ENCODE data around the gene KCNG2.

KCNG2 gene

DNA sequence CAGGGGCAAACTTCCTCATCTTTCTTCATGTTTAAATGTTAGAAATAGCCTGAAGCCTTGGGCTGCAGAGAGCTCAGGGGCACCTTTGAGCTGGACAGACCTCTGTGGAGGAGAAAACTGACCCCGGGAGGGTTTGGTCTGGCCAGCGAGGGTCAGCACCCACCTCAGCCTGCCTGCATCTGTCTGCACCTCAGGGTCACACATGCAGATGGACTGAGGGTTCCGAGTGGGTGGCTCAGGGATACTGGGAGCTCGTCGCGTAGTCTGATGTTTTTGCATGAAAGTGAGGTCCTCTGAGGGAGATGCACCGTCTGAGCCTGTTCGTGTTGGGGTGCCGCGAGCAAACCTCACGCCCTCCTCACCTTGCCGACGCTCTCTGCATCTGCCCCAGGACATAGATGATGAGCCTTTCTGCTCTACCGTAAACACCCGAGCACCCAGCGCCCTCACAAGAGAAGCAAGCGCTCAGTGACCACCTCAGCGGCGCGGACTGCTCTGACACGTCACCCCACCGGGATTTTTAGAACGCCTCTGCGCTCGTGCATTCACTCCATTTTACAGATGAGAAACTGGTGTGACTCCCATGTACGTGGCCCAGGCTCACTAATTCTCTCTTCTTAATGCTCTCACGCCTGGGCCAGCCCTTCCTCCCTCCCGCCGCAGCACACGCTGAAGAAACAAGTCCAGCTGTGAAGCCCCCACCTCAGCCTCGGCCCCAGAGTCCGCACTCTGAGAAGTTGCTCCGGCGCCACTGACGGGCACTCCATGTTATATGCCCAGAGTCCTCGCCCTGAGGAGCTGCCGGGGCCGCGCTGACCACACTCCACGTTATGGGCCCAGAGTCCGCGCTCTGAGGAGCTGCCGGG lies 9.5 kb downstream of the KCNG2 start:
- Histone ChIP-seq H3K27ac (ENCODE audit: low read depth in 2 of 2, low read length in 2 of 2) (no peak overlapping the region), H3K9ac (ENCODE audit: low read depth in 1 of 2, low read length in 2 of 2) (no peak overlapping the region), H3K4me3 (ENCODE audit: low read length in 2 of 2) (no peak overlapping the region), H3K9me3 (ENCODE audit: control insufficient read depth in 2 of 2, low read length in 2 of 2) (no peaks in the 10 kb centered on the region), H3K4me1 (ENCODE audit: control insufficient read depth in 2 of 2, insufficient read depth in 2 of 2, low read length in 2 of 2) (no peaks in the 10 kb centered on the region), H3K27me3 (ENCODE audit: control insufficient read depth in 2 of 2, insufficient read depth in 2 of 2, low read length in 2 of 2) (no peaks in the 10 kb centered on the region), H3K36me3 (ENCODE audit: control insufficient read depth in 2 of 2, insufficient read depth in 2 of 2, low read length in 2 of 2) (no peaks in the 10 kb centered on the region)

DNA sequence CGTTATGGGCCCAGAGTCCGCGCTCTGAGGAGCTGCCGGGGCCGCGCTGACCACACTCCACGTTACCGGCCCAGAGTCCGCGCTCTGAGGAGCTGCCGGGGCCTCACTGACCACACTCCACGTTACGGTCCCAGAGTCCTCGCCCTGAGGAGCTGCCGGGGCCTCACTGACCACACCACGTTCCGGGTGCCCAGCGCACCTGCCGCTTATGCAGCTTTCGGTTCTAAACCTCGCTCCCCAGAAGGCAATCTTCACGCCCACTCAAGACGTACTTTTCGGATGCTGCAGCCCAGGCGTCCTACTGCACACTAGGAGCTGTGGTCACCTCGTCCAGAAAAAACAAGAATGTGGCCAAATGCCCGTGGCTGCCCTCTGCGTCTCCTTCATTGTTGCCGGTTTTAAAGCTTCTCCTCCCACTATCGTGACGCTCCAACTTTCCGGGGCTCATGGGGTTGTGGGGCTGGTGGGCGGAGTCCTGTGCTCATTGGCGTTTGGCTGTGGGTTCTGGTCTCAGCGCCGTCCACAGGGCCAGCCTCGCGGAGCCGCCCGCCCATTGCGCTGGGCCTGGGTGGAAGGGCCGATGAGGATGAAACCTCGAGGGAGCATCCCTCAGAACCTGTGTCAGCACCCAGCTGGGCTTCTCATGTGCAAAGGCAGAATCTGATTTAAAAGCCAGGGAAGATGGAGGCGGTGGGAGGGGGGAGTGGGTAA lies 11.9 kb downstream of the KCNG2 start:
- H3K36me3 ChIP-seq (ENCODE audit: control insufficient read depth in 2 of 2, insufficient read depth in 2 of 2, low read length in 2 of 2) = no peaks in the 10 kb centered on the region
- no peaks in the 10 kb centered on the region for H3K4me1 ChIP-seq (ENCODE audit: control insufficient read depth in 2 of 2, insufficient read depth in 2 of 2, low read length in 2 of 2)
- no peak overlapping the region for H3K9ac ChIP-seq (ENCODE audit: low read depth in 1 of 2, low read length in 2 of 2)
- H3K9me3 ChIP-seq (ENCODE audit: control insufficient read depth in 2 of 2, low read length in 2 of 2) = no peaks in the 10 kb centered on the region
- no peaks in the 10 kb centered on the region for H3K27me3 ChIP-seq (ENCODE audit: control insufficient read depth in 2 of 2, insufficient read depth in 2 of 2, low read length in 2 of 2)
- H3K27ac ChIP-seq (ENCODE audit: low read depth in 2 of 2, low read length in 2 of 2) = no peak overlapping the region
- H3K4me3 ChIP-seq (ENCODE audit: low read length in 2 of 2) = no peak overlapping the region

GRCh38 chr18:79812052-79812451 lies 14.3 kb downstream of the KCNG2 start:
- H3K4me1 ChIP-seq (ENCODE audit: control insufficient read depth in 2 of 2, insufficient read depth in 2 of 2, low read length in 2 of 2) = no peaks in the 10 kb centered on the region
- no peaks in the 10 kb centered on the region for H3K9me3 ChIP-seq (ENCODE audit: control insufficient read depth in 2 of 2, low read length in 2 of 2)
- no peak overlapping the region for H3K9ac ChIP-seq (ENCODE audit: low read depth in 1 of 2, low read length in 2 of 2)
- H3K36me3 ChIP-seq (ENCODE audit: control insufficient read depth in 2 of 2, insufficient read depth in 2 of 2, low read length in 2 of 2) = no peaks in the 10 kb centered on the region
- no peak overlapping the region for H3K4me3 ChIP-seq (ENCODE audit: low read length in 2 of 2)
- no peaks in the 10 kb centered on the region for H3K27me3 ChIP-seq (ENCODE audit: control insufficient read depth in 2 of 2, insufficient read depth in 2 of 2, low read length in 2 of 2)
- no peak overlapping the region for H3K27ac ChIP-seq (ENCODE audit: low read depth in 2 of 2, low read length in 2 of 2)

- Histone ChIP-seq H3K9me3 (ENCODE audit: control insufficient read depth in 2 of 2, low read length in 2 of 2) (no peaks in the 10 kb centered on the region), H3K27me3 (ENCODE audit: control insufficient read depth in 2 of 2, insufficient read depth in 2 of 2, low read length in 2 of 2) (no peaks in the 10 kb centered on the region), H3K4me1 (ENCODE audit: control insufficient read depth in 2 of 2, insufficient read depth in 2 of 2, low read length in 2 of 2) (no peaks in the 10 kb centered on the region), H3K27ac (ENCODE audit: low read depth in 2 of 2, low read length in 2 of 2) (no peak overlapping the region), H3K36me3 (ENCODE audit: control insufficient read depth in 2 of 2, insufficient read depth in 2 of 2, low read length in 2 of 2) (no peaks in the 10 kb centered on the region), H3K9ac (ENCODE audit: low read depth in 1 of 2, low read length in 2 of 2) (no peak overlapping the region), H3K4me3 (ENCODE audit: low read length in 2 of 2) (no peak overlapping the region)
These were observed 16.6 kb downstream of the KCNG2 start for GRCh38 chr18:79814373-79814772.

GRCh38 chr18:79815657-79816056 lies 17.9 kb downstream of the KCNG2 start:
- Histone ChIP-seq H3K4me1 (ENCODE audit: control insufficient read depth in 2 of 2, insufficient read depth in 2 of 2, low read length in 2 of 2) (no peaks in the 10 kb centered on the region), H3K9ac (ENCODE audit: low read depth in 1 of 2, low read length in 2 of 2) (no peak overlapping the region), H3K9me3 (ENCODE audit: control insufficient read depth in 2 of 2, low read length in 2 of 2) (no peaks in the 10 kb centered on the region), H3K4me3 (ENCODE audit: low read length in 2 of 2) (no peak overlapping the region), H3K36me3 (ENCODE audit: control insufficient read depth in 2 of 2, insufficient read depth in 2 of 2, low read length in 2 of 2) (no peaks in the 10 kb centered on the region), H3K27ac (ENCODE audit: low read depth in 2 of 2, low read length in 2 of 2) (no peak overlapping the region), H3K27me3 (ENCODE audit: control insufficient read depth in 2 of 2, insufficient read depth in 2 of 2, low read length in 2 of 2) (no peaks in the 10 kb centered on the region)

- Histone ChIP-seq H3K27me3 (ENCODE audit: control insufficient read depth in 2 of 2, insufficient read depth in 2 of 2, low read length in 2 of 2) (no peaks in the 10 kb centered on the region), H3K9me3 (ENCODE audit: control insufficient read depth in 2 of 2, low read length in 2 of 2) (no peaks in the 10 kb centered on the region), H3K4me1 (ENCODE audit: control insufficient read depth in 2 of 2, insufficient read depth in 2 of 2, low read length in 2 of 2) (no peaks in the 10 kb centered on the region), H3K27ac (ENCODE audit: low read depth in 2 of 2, low read length in 2 of 2) (no peak overlapping the region), H3K9ac (ENCODE audit: low read depth in 1 of 2, low read length in 2 of 2) (no peak overlapping the region), H3K4me3 (ENCODE audit: low read length in 2 of 2) (no peak overlapping the region), H3K36me3 (ENCODE audit: control insufficient read depth in 2 of 2, insufficient read depth in 2 of 2, low read length in 2 of 2) (no peaks in the 10 kb centered on the region)
These were observed 18.4 kb downstream of the KCNG2 start for GRCh38 chr18:79816092-79816491.

GRCh38 chr18:79816981-79817606 lies 19.4 kb downstream of the KCNG2 start:
- no peak overlapping the region for H3K9ac ChIP-seq (ENCODE audit: low read depth in 1 of 2, low read length in 2 of 2)
- H3K36me3 ChIP-seq (ENCODE audit: control insufficient read depth in 2 of 2, insufficient read depth in 2 of 2, low read length in 2 of 2) = no peaks in the 10 kb centered on the region
- no peak overlapping the region for H3K27ac ChIP-seq (ENCODE audit: low read depth in 2 of 2, low read length in 2 of 2)
- H3K4me3 ChIP-seq (ENCODE audit: low read length in 2 of 2) = no peak overlapping the region
- no peaks in the 10 kb centered on the region for H3K27me3 ChIP-seq (ENCODE audit: control insufficient read depth in 2 of 2, insufficient read depth in 2 of 2, low read length in 2 of 2)
- H3K4me1 ChIP-seq (ENCODE audit: control insufficient read depth in 2 of 2, insufficient read depth in 2 of 2, low read length in 2 of 2) = no peaks in the 10 kb centered on the region
- no peaks in the 10 kb centered on the region for H3K9me3 ChIP-seq (ENCODE audit: control insufficient read depth in 2 of 2, low read length in 2 of 2)

DNA sequence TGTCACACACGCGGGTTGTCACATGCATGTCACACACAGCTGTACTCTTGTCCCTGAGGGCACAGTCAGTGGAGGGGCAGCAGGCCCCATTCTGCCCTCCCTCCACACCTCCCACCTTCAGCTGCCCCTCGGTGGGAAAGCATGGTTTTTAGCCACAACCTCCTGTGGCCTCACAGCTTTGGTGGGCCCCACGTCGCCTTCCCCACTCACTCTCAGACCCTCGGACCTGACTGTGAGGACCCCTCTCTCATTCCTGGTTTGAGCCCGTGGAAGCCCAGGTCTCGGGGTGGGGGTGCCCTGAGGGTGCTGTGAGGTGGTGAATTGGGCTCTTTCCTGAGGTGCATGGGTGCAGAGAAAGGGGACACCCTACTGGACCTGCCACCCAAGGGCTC lies 19.9 kb downstream of the KCNG2 start:
- H3K9ac ChIP-seq (ENCODE audit: low read depth in 1 of 2, low read length in 2 of 2) = no peak overlapping the region
- H3K27ac ChIP-seq (ENCODE audit: low read depth in 2 of 2, low read length in 2 of 2) = no peak overlapping the region
- no peaks in the 10 kb centered on the region for H3K27me3 ChIP-seq (ENCODE audit: control insufficient read depth in 2 of 2, insufficient read depth in 2 of 2, low read length in 2 of 2)
- H3K36me3 ChIP-seq (ENCODE audit: control insufficient read depth in 2 of 2, insufficient read depth in 2 of 2, low read length in 2 of 2) = no peaks in the 10 kb centered on the region
- H3K4me1 ChIP-seq (ENCODE audit: control insufficient read depth in 2 of 2, insufficient read depth in 2 of 2, low read length in 2 of 2) = no peaks in the 10 kb centered on the region
- H3K9me3 ChIP-seq (ENCODE audit: control insufficient read depth in 2 of 2, low read length in 2 of 2) = no peaks in the 10 kb centered on the region
- H3K4me3 ChIP-seq (ENCODE audit: low read length in 2 of 2) = no peak overlapping the region

- Histone ChIP-seq H3K27ac (ENCODE audit: low read depth in 2 of 2, low read length in 2 of 2) (no peak overlapping the region), H3K4me3 (ENCODE audit: low read length in 2 of 2) (no peak overlapping the region), H3K9ac (ENCODE audit: low read depth in 1 of 2, low read length in 2 of 2) (no peak overlapping the region), H3K36me3 (ENCODE audit: control insufficient read depth in 2 of 2, insufficient read depth in 2 of 2, low read length in 2 of 2) (no peaks in the 10 kb centered on the region), H3K4me1 (ENCODE audit: control insufficient read depth in 2 of 2, insufficient read depth in 2 of 2, low read length in 2 of 2) (no peaks in the 10 kb centered on the region), H3K9me3 (ENCODE audit: control insufficient read depth in 2 of 2, low read length in 2 of 2) (no peaks in the 10 kb centered on the region), H3K27me3 (ENCODE audit: control insufficient read depth in 2 of 2, insufficient read depth in 2 of 2, low read length in 2 of 2) (no peaks in the 10 kb centered on the region)
These were observed 20.3 kb downstream of the KCNG2 start for GRCh38 chr18:79818036-79818435.

- no peaks in the 10 kb centered on the region for H3K4me1 ChIP-seq (ENCODE audit: control insufficient read depth in 2 of 2, insufficient read depth in 2 of 2, low read length in 2 of 2)
- no peaks in the 10 kb centered on the region for H3K9me3 ChIP-seq (ENCODE audit: control insufficient read depth in 2 of 2, low read length in 2 of 2)
- no peak overlapping the region for H3K4me3 ChIP-seq (ENCODE audit: low read length in 2 of 2)
- H3K27me3 ChIP-seq (ENCODE audit: control insufficient read depth in 2 of 2, insufficient read depth in 2 of 2, low read length in 2 of 2) = no peaks in the 10 kb centered on the region
- no peak overlapping the region for H3K27ac ChIP-seq (ENCODE audit: low read depth in 2 of 2, low read length in 2 of 2)
- no peak overlapping the region for H3K9ac ChIP-seq (ENCODE audit: low read depth in 1 of 2, low read length in 2 of 2)
- H3K36me3 ChIP-seq (ENCODE audit: control insufficient read depth in 2 of 2, insufficient read depth in 2 of 2, low read length in 2 of 2) = no peaks in the 10 kb centered on the region
These were observed 20.9 kb downstream of the KCNG2 start for GRCh38 chr18:79818631-79819030.

Measured in mucosa of rectum (tissue), 2 donors.